Measurements from ENCODE around the gene DPYSL4. TPM values are rescaled to one million over a fixed set of nuclear protein-coding genes. Genes with fewer than 3 reads are reported as not detected.

Gene DPYSL4
- total RNA-seq, 1 experiment from 2014 or later = not detected

GRCh38 chr10:132182591-132182990, 4.2 kb upstream of the DPYSL4 start:
- Histone ChIP-seq H3K36me3 (ENCODE audit: insufficient read depth, low read length) (no peaks in the 10 kb centered on the region), H3K27me3 (ENCODE audit: low read length) (no peaks in the 10 kb centered on the region), H3K79me2 (ENCODE audit: low read length) (no peaks in the 10 kb centered on the region), H3K9ac (ENCODE audit: low read length) (no peak overlapping the region), H3K9me3 (ENCODE audit: low read length) (no peaks in the 10 kb centered on the region), H2AFZ (ENCODE audit: low read length) (no peak overlapping the region), H3K9me2 (replicated peaks; ENCODE audit: insufficient read depth, low read length) (no peaks in the 10 kb centered on the region), H3K4me3 (ENCODE audit: low read length) (no peak overlapping the region), H3K27ac (ENCODE audit: low read length) (no peak overlapping the region), H3K4me2 (ENCODE audit: low read depth, low read length, poor library complexity, severe bottlenecking) (no peak overlapping the region), H3K4me1 (ENCODE audit: low read length) (no peaks in the 10 kb centered on the region), H4K20me1 (ENCODE audit: insufficient read depth, low read depth, low read length) (no peaks in the 10 kb centered on the region)
- no peak for DNase-seq

GRCh38 chr10:132183046-132183445, 3.7 kb upstream of the DPYSL4 start:
- Histone ChIP-seq H2AFZ (ENCODE audit: low read length) (no peak overlapping the region), H3K4me2 (ENCODE audit: low read depth, low read length, poor library complexity, severe bottlenecking) (no peak overlapping the region), H4K20me1 (ENCODE audit: insufficient read depth, low read depth, low read length) (no peaks in the 10 kb centered on the region), H3K79me2 (ENCODE audit: low read length) (no peaks in the 10 kb centered on the region), H3K27me3 (ENCODE audit: low read length) (no peaks in the 10 kb centered on the region), H3K9ac (ENCODE audit: low read length) (no peak overlapping the region), H3K4me3 (ENCODE audit: low read length) (no peak overlapping the region), H3K27ac (ENCODE audit: low read length) (no peak overlapping the region), H3K9me3 (ENCODE audit: low read length) (no peaks in the 10 kb centered on the region), H3K4me1 (ENCODE audit: low read length) (no peaks in the 10 kb centered on the region), H3K9me2 (replicated peaks; ENCODE audit: insufficient read depth, low read length) (no peaks in the 10 kb centered on the region), H3K36me3 (ENCODE audit: insufficient read depth, low read length) (no peaks in the 10 kb centered on the region)
- DNase-seq = no peak

- no peak overlapping the region for H2AFZ ChIP-seq (ENCODE audit: low read length)
- no peaks in the 10 kb centered on the region for H3K9me3 ChIP-seq (ENCODE audit: low read length)
- no peaks in the 10 kb centered on the region for H4K20me1 ChIP-seq (ENCODE audit: insufficient read depth, low read depth, low read length)
- no peak overlapping the region for H3K9ac ChIP-seq (ENCODE audit: low read length)
- H3K9me2 ChIP-seq (replicated peaks; ENCODE audit: insufficient read depth, low read length) = no peaks in the 10 kb centered on the region
- H3K4me2 ChIP-seq (ENCODE audit: low read depth, low read length, poor library complexity, severe bottlenecking) = no peak overlapping the region
- no peaks in the 10 kb centered on the region for H3K4me1 ChIP-seq (ENCODE audit: low read length)
- H3K36me3 ChIP-seq (ENCODE audit: insufficient read depth, low read length) = no peaks in the 10 kb centered on the region
- DNase-seq = no peak
- no peaks in the 10 kb centered on the region for H3K79me2 ChIP-seq (ENCODE audit: low read length)
- H3K27ac ChIP-seq (ENCODE audit: low read length) = no peak overlapping the region
- no peak overlapping the region for H3K4me3 ChIP-seq (ENCODE audit: low read length)
- H3K27me3 ChIP-seq (ENCODE audit: low read length) = no peaks in the 10 kb centered on the region
Measured at GRCh38 chr10:132184816-132185593, 1.7 kb upstream of the DPYSL4 start.

- Histone ChIP-seq H3K4me2 (ENCODE audit: low read depth, low read length, poor library complexity, severe bottlenecking) (no peak overlapping the region), H3K27ac (ENCODE audit: low read length) (no peak overlapping the region), H3K27me3 (ENCODE audit: low read length) (no peaks in the 10 kb centered on the region), H3K9me3 (ENCODE audit: low read length) (no peaks in the 10 kb centered on the region), H3K4me3 (ENCODE audit: low read length) (no peak overlapping the region), H2AFZ (ENCODE audit: low read length) (no peak overlapping the region), H3K9ac (ENCODE audit: low read length) (no peak overlapping the region), H4K20me1 (ENCODE audit: insufficient read depth, low read depth, low read length) (no peaks in the 10 kb centered on the region), H3K4me1 (ENCODE audit: low read length) (no peaks in the 10 kb centered on the region), H3K9me2 (replicated peaks; ENCODE audit: insufficient read depth, low read length) (no peaks in the 10 kb centered on the region), H3K36me3 (ENCODE audit: insufficient read depth, low read length) (no peaks in the 10 kb centered on the region), H3K79me2 (ENCODE audit: low read length) (no peaks in the 10 kb centered on the region)
- no peak for DNase-seq
Measured at GRCh38 chr10:132185601-132186487, 904 bp upstream of the DPYSL4 start.

- no peaks in the 10 kb centered on the region for H3K9me2 ChIP-seq (replicated peaks; ENCODE audit: insufficient read depth, low read length)
- H3K4me1 ChIP-seq (ENCODE audit: low read length) = no peaks in the 10 kb centered on the region
- DNase-seq = no peak
- no peak overlapping the region for H3K4me2 ChIP-seq (ENCODE audit: low read depth, low read length, poor library complexity, severe bottlenecking)
- no peaks in the 10 kb centered on the region for H3K27me3 ChIP-seq (ENCODE audit: low read length)
- H3K9ac ChIP-seq (ENCODE audit: low read length) = no peak overlapping the region
- H4K20me1 ChIP-seq (ENCODE audit: insufficient read depth, low read depth, low read length) = no peaks in the 10 kb centered on the region
- no peak overlapping the region for H3K27ac ChIP-seq (ENCODE audit: low read length)
- no peaks in the 10 kb centered on the region for H3K36me3 ChIP-seq (ENCODE audit: insufficient read depth, low read length)
- H3K4me3 ChIP-seq (ENCODE audit: low read length) = no peak overlapping the region
- H2AFZ ChIP-seq (ENCODE audit: low read length) = no peak overlapping the region
- H3K9me3 ChIP-seq (ENCODE audit: low read length) = no peaks in the 10 kb centered on the region
- no peaks in the 10 kb centered on the region for H3K79me2 ChIP-seq (ENCODE audit: low read length)
Measured at GRCh38 chr10:132187430-132188138, 836 bp downstream of the DPYSL4 start.

- Histone ChIP-seq H3K79me2 (ENCODE audit: low read length) (no peaks in the 10 kb centered on the region), H2AFZ (ENCODE audit: low read length) (no peak overlapping the region), H3K27ac (ENCODE audit: low read length) (no peak overlapping the region), H3K36me3 (ENCODE audit: insufficient read depth, low read length) (no peaks in the 10 kb centered on the region), H3K27me3 (ENCODE audit: low read length) (no peaks in the 10 kb centered on the region), H3K4me2 (ENCODE audit: low read depth, low read length, poor library complexity, severe bottlenecking) (no peak overlapping the region), H3K4me3 (ENCODE audit: low read length) (no peak overlapping the region), H3K9me2 (replicated peaks; ENCODE audit: insufficient read depth, low read length) (no peaks in the 10 kb centered on the region), H3K9me3 (ENCODE audit: low read length) (no peaks in the 10 kb centered on the region), H4K20me1 (ENCODE audit: insufficient read depth, low read depth, low read length) (no peaks in the 10 kb centered on the region), H3K9ac (ENCODE audit: low read length) (no peak overlapping the region), H3K4me1 (ENCODE audit: low read length) (no peaks in the 10 kb centered on the region)
- DNase-seq = no peak
Measured at GRCh38 chr10:132188331-132188730, 1.6 kb downstream of the DPYSL4 start.

GRCh38 chr10:132189016-132189415, 2.3 kb downstream of the DPYSL4 start:
- Histone ChIP-seq H3K4me3 (ENCODE audit: low read length) (no peak overlapping the region), H3K36me3 (ENCODE audit: insufficient read depth, low read length) (no peaks in the 10 kb centered on the region), H3K9me2 (replicated peaks; ENCODE audit: insufficient read depth, low read length) (no peaks in the 10 kb centered on the region), H3K79me2 (ENCODE audit: low read length) (no peaks in the 10 kb centered on the region), H3K27ac (ENCODE audit: low read length) (no peak overlapping the region), H2AFZ (ENCODE audit: low read length) (no peak overlapping the region), H3K4me1 (ENCODE audit: low read length) (no peaks in the 10 kb centered on the region), H3K9ac (ENCODE audit: low read length) (no peak overlapping the region), H3K27me3 (ENCODE audit: low read length) (no peaks in the 10 kb centered on the region), H3K4me2 (ENCODE audit: low read depth, low read length, poor library complexity, severe bottlenecking) (no peak overlapping the region), H3K9me3 (ENCODE audit: low read length) (no peaks in the 10 kb centered on the region), H4K20me1 (ENCODE audit: insufficient read depth, low read depth, low read length) (no peaks in the 10 kb centered on the region)
- no peak for DNase-seq
